ENCODE data around the gene ABCC11. TPM values are rescaled to one million over a fixed set of nuclear protein-coding genes. Genes with fewer than 3 reads are reported as not detected.

ABCC11 gene
- total and polyA plus RNA-seq, 2 donors (not counting 1 experiment from before 2014, with no cell fraction given), result 0.09 TPM; not detected in 1

GRCh38 chr16:48236286-48236685, 11.1 kb downstream of the ABCC11 start:
- no peak overlapping the region for H2AFZ ChIP-seq (ENCODE audit: insufficient read depth, low read depth, low read length, poor library complexity, severe bottlenecking)
- Mint-ChIP-seq H3K4me3 (no peak overlapping the region), H3K4me1 (no peaks in the 10 kb centered on the region), H3K27me3 (no peaks in the 10 kb centered on the region), H3K27ac (no peak overlapping the region), H3K9me3 (ENCODE audit: insufficient read depth) (peaks cover 4% of the 10 kb centered on the region)
- H4K20me1 ChIP-seq (ENCODE audit: control insufficient read depth, insufficient read depth, low read length, poor library complexity, severe bottlenecking), result no peaks in the 10 kb centered on the region
- no peaks in the 10 kb centered on the region for H3K79me2 ChIP-seq (ENCODE audit: control insufficient read depth, insufficient read depth, low read length)
- peaks cover 0 to 3% (median 0%) of the 10 kb centered on the region in 4 experiments for H3K27me3 ChIP-seq (replicated peaks in 1 of 4; ENCODE audit: control extremely low read depth in 1 of 4, control insufficient read depth in 3 of 4, insufficient read depth in 4 of 4, low read length in 3 of 4)
- H3K4me1 ChIP-seq (ENCODE audit: control insufficient read depth in 2 of 2, insufficient read depth in 2 of 2, low read length in 2 of 2), result no peaks in the 10 kb centered on the region
- POLR2A ChIA-PET, result no interaction called here
- no peak overlapping the region for H3K4me3 ChIP-seq (ENCODE audit: control extremely low read depth in 1 of 5, extremely low read depth in 1 of 5, insufficient read depth in 1 of 5, low read depth in 2 of 5, low read length in 4 of 5)
- no CpG with 5 or more reads among the region's 1 CpG for WGBS (ENCODE audit: insufficient coverage)
- H3K4me2 ChIP-seq (replicated peaks; ENCODE audit: low read depth, low read length, poor library complexity, severe bottlenecking), result no peak overlapping the region
- peaks cover 0 to 2% (median 0%) of the 10 kb centered on the region in 3 donors for H3K9me3 ChIP-seq (ENCODE audit: control extremely low read depth in 1 of 3, control insufficient read depth in 2 of 3, insufficient read depth in 1 of 3, low read length in 2 of 3)
- TF ChIP-seq CTCF (IDR thresholded peaks at IDR 0.05) (no peak), EZH2 (IDR thresholded peaks at IDR 0.05; ENCODE audit: borderline replicate concordance, insufficient read depth, low read depth, low read length, poor library complexity, severe bottlenecking) (no peak)
- no peaks in the 10 kb centered on the region for H3K36me3 ChIP-seq (replicated peaks in 1 of 2; ENCODE audit: control extremely low read depth in 1 of 2, control insufficient read depth in 1 of 2, extremely low read depth in 1 of 2, insufficient read depth in 2 of 2, low read length in 1 of 2)
- intact Hi-C loops (cut with micrococcal nuclease), result no loop called here
- DNase-seq, result no peak
- no peak for ATAC-seq (ENCODE audit: low read depth)
- H3K9ac ChIP-seq (ENCODE audit: low read length), result no peak overlapping the region
- CTCF ChIA-PET, result no interaction called here
- H3K27ac ChIP-seq (ENCODE audit: low read length in 2 of 2), result no peak overlapping the region

- H3K27ac ChIP-seq (ENCODE audit: low read length in 2 of 2), result no peak overlapping the region
- no peak for DNase-seq
- no peak for TF ChIP-seq CTCF (IDR thresholded peaks at IDR 0.05)
- TF ChIP-seq EZH2 (IDR thresholded peaks at IDR 0.05; ENCODE audit: borderline replicate concordance, insufficient read depth, low read depth, low read length, poor library complexity, severe bottlenecking), result no peak
- ChIA-PET CTCF (no interaction called here), POLR2A (no interaction called here)
- no peak for ATAC-seq (ENCODE audit: low read depth)
- H3K4me2 ChIP-seq (replicated peaks; ENCODE audit: low read depth, low read length, poor library complexity, severe bottlenecking), result no peak overlapping the region
- Mint-ChIP-seq H3K27ac (no peak overlapping the region), H3K27me3 (no peaks in the 10 kb centered on the region), H3K9me3 (ENCODE audit: insufficient read depth) (peaks cover 4% of the 10 kb centered on the region), H3K4me3 (no peak overlapping the region), H3K4me1 (no peaks in the 10 kb centered on the region)
- H3K4me1 ChIP-seq (ENCODE audit: control insufficient read depth in 2 of 2, insufficient read depth in 2 of 2, low read length in 2 of 2), result no peaks in the 10 kb centered on the region
- whole genome bisulfite sequencing (ENCODE audit: insufficient coverage), result 98% methylated on average over 5 of the region's 6 CpGs
- intact Hi-C loops (cut with micrococcal nuclease), result no loop called here
- H3K36me3 ChIP-seq (replicated peaks in 1 of 2; ENCODE audit: control extremely low read depth in 1 of 2, control insufficient read depth in 1 of 2, extremely low read depth in 1 of 2, insufficient read depth in 2 of 2, low read length in 1 of 2), result no peaks in the 10 kb centered on the region
- H3K27me3 ChIP-seq (replicated peaks in 1 of 4; ENCODE audit: control extremely low read depth in 1 of 4, control insufficient read depth in 3 of 4, insufficient read depth in 4 of 4, low read length in 3 of 4), result peaks cover 0 to 3% (median 0%) of the 10 kb centered on the region in 4 experiments
- no peak overlapping the region for H2AFZ ChIP-seq (ENCODE audit: insufficient read depth, low read depth, low read length, poor library complexity, severe bottlenecking)
- no peaks in the 10 kb centered on the region for H4K20me1 ChIP-seq (ENCODE audit: control insufficient read depth, insufficient read depth, low read length, poor library complexity, severe bottlenecking)
- no peaks in the 10 kb centered on the region for H3K79me2 ChIP-seq (ENCODE audit: control insufficient read depth, insufficient read depth, low read length)
- peaks cover 0 to 2% (median 0%) of the 10 kb centered on the region in 3 donors for H3K9me3 ChIP-seq (ENCODE audit: control extremely low read depth in 1 of 3, control insufficient read depth in 2 of 3, insufficient read depth in 1 of 3, low read length in 2 of 3)
- H3K4me3 ChIP-seq (ENCODE audit: control extremely low read depth in 1 of 5, extremely low read depth in 1 of 5, insufficient read depth in 1 of 5, low read depth in 2 of 5, low read length in 4 of 5), result no peak overlapping the region
- H3K9ac ChIP-seq (ENCODE audit: low read length), result no peak overlapping the region
Measured at GRCh38 chr16:48235556-48236136, 11.7 kb downstream of the ABCC11 start.
